Measurements from ENCODE around the gene DNAH14. TPM values are rescaled to one million over a fixed set of nuclear protein-coding genes. Genes with fewer than 3 reads are reported as not detected.

The DNAH14 gene
- total and polyA plus RNA-seq, 2 donors (not counting 3 experiments of a cell fraction or from before 2014, with no cell fraction given): 1.5 to 7.1 TPM

DNA sequence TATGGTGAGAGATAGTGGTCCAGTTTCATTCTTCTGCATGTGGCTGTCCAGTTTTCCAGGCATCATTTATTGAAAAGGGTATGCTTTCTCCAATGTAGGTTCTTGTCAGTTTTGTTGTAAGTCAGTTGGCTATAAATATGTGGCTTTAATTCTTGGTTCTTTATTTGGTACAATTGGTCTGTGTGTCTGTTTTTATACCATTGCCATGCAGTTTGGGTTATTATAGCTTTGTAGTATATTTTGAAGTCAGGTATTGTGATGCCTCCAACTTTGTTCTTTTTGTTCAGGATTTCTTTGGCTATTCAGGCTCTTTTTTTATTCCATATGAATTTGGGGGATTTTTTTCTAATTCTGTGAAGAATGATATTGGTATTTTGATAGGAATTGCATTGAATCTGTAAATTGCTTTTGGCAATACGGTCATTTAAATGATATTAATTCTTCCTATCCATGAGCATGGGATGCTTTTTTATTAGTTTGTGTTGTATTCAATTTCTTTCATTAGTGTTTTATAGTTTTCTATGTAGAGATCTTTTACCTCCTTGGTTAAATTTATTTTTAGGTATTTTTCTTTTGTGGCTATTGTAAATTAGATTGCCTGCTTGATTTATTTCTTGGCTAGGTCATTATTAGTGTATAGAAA lies 3.3 kb downstream of the DNAH14 start:
- intact Hi-C loops (cut with micrococcal nuclease): no loop called here
- dilution Hi-C loops (cut with MboI; ENCODE audit: extremely low pct_ligation_motif_present, low sequenced_read_pairs): no loop called here
- POLR2A ChIA-PET: no interaction called here
- peaks cover 6% of the 10 kb centered on the region for H3K9me3 ChIP-seq (replicated peaks; ENCODE audit: control insufficient read depth, insufficient read depth, low read length)
- no peaks in the 10 kb centered on the region for H3K27me3 ChIP-seq (ENCODE audit: control insufficient read depth in 2 of 2, insufficient read depth in 2 of 2, low read length in 2 of 2)
- no peaks in the 10 kb centered on the region for H4K20me1 ChIP-seq (replicated peaks; ENCODE audit: control insufficient read depth, extremely low read depth, insufficient read depth, low read length)
- CTCF ChIA-PET: interaction anchor here (1.6 kb wide), 1 partner anchor 10 kb away, joined by 3 read pairs; no protein-coding TSS in a partner anchor
- H3K27ac ChIP-seq (ENCODE audit: insufficient read depth, low read depth, low read length): no peak overlapping the region
- no peak overlapping the region for H2AFZ ChIP-seq (ENCODE audit: low read depth, low read length)
- FAIRE-seq (no peak), DNase-seq (ENCODE audit: low read depth, low spot score) (no peak)
- TF ChIP-seq FOS (IDR thresholded peaks at IDR 0.05; ENCODE audit: borderline replicate concordance, insufficient read depth, low read length): no peak
- H3K79me2 ChIP-seq (ENCODE audit: control insufficient read depth, insufficient read depth, low read length): no peaks in the 10 kb centered on the region
- H3K4me3 ChIP-seq (replicated peaks in 1 of 3; ENCODE audit: insufficient read depth in 1 of 3, low read depth in 1 of 3, low read length in 3 of 3): no peak overlapping the region
- no TSS peak for BruUV-seq (replicated peaks)
- no peaks in the 10 kb centered on the region for H3K9me1 ChIP-seq (replicated peaks; ENCODE audit: control insufficient read depth, extremely low read depth, insufficient read depth, low read length)
- no peaks in the 10 kb centered on the region for H3K36me3 ChIP-seq (ENCODE audit: control insufficient read depth in 2 of 2, extremely low read depth in 1 of 2, insufficient read depth in 2 of 2, low read length in 2 of 2)
- peaks cover 3% of the 10 kb centered on the region for H3K4me1 ChIP-seq (ENCODE audit: control insufficient read depth, extremely low read depth, insufficient read depth, low read length)
- H3K4me2 ChIP-seq (ENCODE audit: insufficient read depth, low read length): no peak overlapping the region
- no peak overlapping the region for H3K9ac ChIP-seq (replicated peaks; ENCODE audit: extremely low read depth, insufficient read depth, low read length)

DNA sequence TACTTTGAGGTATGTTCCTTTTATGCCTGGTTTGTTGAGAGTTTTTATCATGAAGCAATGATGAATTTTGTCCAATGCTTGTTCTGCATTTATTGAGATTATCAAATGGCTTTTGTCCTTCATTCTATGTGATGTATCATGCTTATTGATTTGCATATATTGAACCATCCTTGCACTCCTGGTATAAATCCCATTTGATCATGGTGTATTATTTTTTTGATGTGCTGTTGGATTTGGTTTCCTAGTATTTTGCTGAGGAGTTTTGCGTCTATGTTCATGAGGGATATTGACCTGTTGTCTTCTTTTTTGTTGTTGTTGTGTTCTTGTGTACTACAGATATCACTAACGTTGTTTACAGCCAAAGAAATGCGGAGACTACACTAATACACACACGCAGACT lies 4.1 kb downstream of the DNAH14 start:
- H3K9ac ChIP-seq (replicated peaks; ENCODE audit: extremely low read depth, insufficient read depth, low read length): no peak overlapping the region
- CTCF ChIA-PET: interaction anchor here (1.6 kb wide), 1 partner anchor 11 kb away, joined by 3 read pairs; no protein-coding TSS in a partner anchor
- H3K9me1 ChIP-seq (replicated peaks; ENCODE audit: control insufficient read depth, extremely low read depth, insufficient read depth, low read length): no peaks in the 10 kb centered on the region
- intact Hi-C loops (cut with micrococcal nuclease): no loop called here
- no peak overlapping the region for H3K4me3 ChIP-seq (replicated peaks in 1 of 3; ENCODE audit: insufficient read depth in 1 of 3, low read depth in 1 of 3, low read length in 3 of 3)
- DNase-seq (ENCODE audit: low read depth, low spot score): no peak
- H3K79me2 ChIP-seq (ENCODE audit: control insufficient read depth, insufficient read depth, low read length): no peaks in the 10 kb centered on the region
- no peak overlapping the region for H3K27ac ChIP-seq (ENCODE audit: insufficient read depth, low read depth, low read length)
- dilution Hi-C loops (cut with MboI; ENCODE audit: extremely low pct_ligation_motif_present, low sequenced_read_pairs): no loop called here
- no peak for FAIRE-seq
- no TSS peak for BruUV-seq (replicated peaks)
- H4K20me1 ChIP-seq (replicated peaks; ENCODE audit: control insufficient read depth, extremely low read depth, insufficient read depth, low read length): no peaks in the 10 kb centered on the region
- POLR2A ChIA-PET: no interaction called here
- TF ChIP-seq MYC (IDR thresholded peaks at IDR 0.05; ENCODE audit: low read depth, low read length) (no peak), POLR2AphosphoS5 (IDR thresholded peaks at IDR 0.05; ENCODE audit: insufficient read depth, low read depth, low read length) (no peak)
- H3K4me2 ChIP-seq (ENCODE audit: insufficient read depth, low read length): no peak overlapping the region
- H3K27me3 ChIP-seq (ENCODE audit: control insufficient read depth in 2 of 2, insufficient read depth in 2 of 2, low read length in 2 of 2): no peaks in the 10 kb centered on the region
- no peaks in the 10 kb centered on the region for H3K36me3 ChIP-seq (ENCODE audit: control insufficient read depth in 2 of 2, extremely low read depth in 1 of 2, insufficient read depth in 2 of 2, low read length in 2 of 2)
- H3K4me1 ChIP-seq (ENCODE audit: control insufficient read depth, extremely low read depth, insufficient read depth, low read length): peaks cover 3% of the 10 kb centered on the region
- H2AFZ ChIP-seq (ENCODE audit: low read depth, low read length): no peak overlapping the region
- peaks cover 6% of the 10 kb centered on the region for H3K9me3 ChIP-seq (replicated peaks; ENCODE audit: control insufficient read depth, insufficient read depth, low read length)

All from endothelial cell of umbilical vein (primary cell).